BE2C (cell line): ENCODE results near the gene ATG16L1.
"Not testable (repeated sequence)": the region's sequence is repeated elsewhere in the genome, so short reads cannot be mapped to it uniquely, and the experiment has no call there.

ENCODE experiments used
- DNase-seq: peaks from one replicate; pipeline ENCODE4 v3.0.0-alpha.2; 2020
- H3K27me3 ChIP-seq: fragments of 250-450 bp; sonication (Bioruptor Pico); 2 replicates; pipeline ENCODE4 v1.5.1; 2020; ENCODE audit warnings: mild to moderate bottlenecking
- H3K36me3 ChIP-seq: fragments of 250-450 bp; sonication (Bioruptor Pico); 2 replicates; pipeline ENCODE4 v1.5.1; 2020; ENCODE audit warnings: mild to moderate bottlenecking
- H3K4me1 ChIP-seq: fragments of 250-450 bp; sonication (Bioruptor Pico); 2 replicates; pipeline ENCODE4 v1.5.1; 2020
- H3K4me3 ChIP-seq: 2 replicates; pipeline ENCODE4 v1.5.1; 2011; ENCODE audit warnings: low read depth, low read length
- H3K9me3 ChIP-seq: fragments of 250-450 bp; sonication (Bioruptor Pico); 2 replicates; pipeline ENCODE4 v1.5.1; 2020
- CTCF ChIP-seq: IDR thresholded peaks from 2 replicates; pipeline ENCODE4 v1.5.1; 2012; ENCODE audit warnings: mild to moderate bottlenecking, low read depth, low read length

ATG16L1 gene

GRCh38 chr2:233326500-233326899 is 75.0 kb downstream of the ATG16L1 start:
- TF ChIP-seq CTCF = no peak
- H3K4me3 ChIP-seq = no peak overlapping the region
- no peaks in the 10 kb centered on the region; the same call in 1 of the 2 replicates for H3K4me1 ChIP-seq

GRCh38 chr2:233328922-233329321 is 77.4 kb downstream of the ATG16L1 start:
- no peak overlapping the region for H3K4me3 ChIP-seq
- H3K27me3 ChIP-seq = no peaks in the 10 kb centered on the region
- no peak for TF ChIP-seq CTCF
- H3K36me3 ChIP-seq = no peaks in the 10 kb centered on the region
- H3K9me3 ChIP-seq = no peaks in the 10 kb centered on the region
- DNase-seq = no peak
- H3K4me1 ChIP-seq = no peaks in the 10 kb centered on the region; the same call in 1 of the 2 replicates

More at GRCh38 chr2:233326500-233326899, 75.0 kb downstream of the ATG16L1 start:
- H3K27me3 ChIP-seq = no peaks in the 10 kb centered on the region
- no peaks in the 10 kb centered on the region for H3K36me3 ChIP-seq
- no peak for DNase-seq
- no peaks in the 10 kb centered on the region for H3K9me3 ChIP-seq

GRCh38 chr2:233329489-233330135 is 78.1 kb downstream of the ATG16L1 start:
- Histone ChIP-seq H3K36me3 (no peaks in the 10 kb centered on the region), H3K4me1 (no peaks in the 10 kb centered on the region; the same call in 1 of the 2 replicates), H3K4me3 (no peak overlapping the region), H3K9me3 (no peaks in the 10 kb centered on the region), H3K27me3 (no peaks in the 10 kb centered on the region)
- TF ChIP-seq CTCF = no peak
- DNase-seq = no peak

- H3K4me1 ChIP-seq = no peaks in the 10 kb centered on the region; the same call in 1 of the 2 replicates
- H3K36me3 ChIP-seq = no peaks in the 10 kb centered on the region
- no peaks in the 10 kb centered on the region for H3K9me3 ChIP-seq
- H3K27me3 ChIP-seq = no peaks in the 10 kb centered on the region
- no peak overlapping the region for H3K4me3 ChIP-seq
- TF ChIP-seq CTCF = no peak
- DNase-seq = no peak
Observed at GRCh38 chr2:233331536-233331935, 80.1 kb downstream of the ATG16L1 start.

GRCh38 chr2:233332125-233332524 is 80.7 kb downstream of the ATG16L1 start:
- no peak overlapping the region for H3K4me3 ChIP-seq
- DNase-seq = no peak
- H3K27me3 ChIP-seq = no peaks in the 10 kb centered on the region
- no peak for TF ChIP-seq CTCF
- no peaks in the 10 kb centered on the region for H3K36me3 ChIP-seq
- no peaks in the 10 kb centered on the region for H3K9me3 ChIP-seq
- no peaks in the 10 kb centered on the region; the same call in 1 of the 2 replicates for H3K4me1 ChIP-seq

GRCh38 chr2:233334915-233335314 is 83.4 kb downstream of the ATG16L1 start:
- peaks cover 5% of the 10 kb centered on the region for H3K4me1 ChIP-seq
- no peak for DNase-seq
- H3K36me3 ChIP-seq = no peaks in the 10 kb centered on the region
- H3K4me3 ChIP-seq = no peak overlapping the region
- TF ChIP-seq CTCF = no peak
- H3K9me3 ChIP-seq = no peaks in the 10 kb centered on the region
- no peaks in the 10 kb centered on the region for H3K27me3 ChIP-seq

- not testable (repeated sequence) for H3K36me3 ChIP-seq, H3K4me3 ChIP-seq, H3K4me1 ChIP-seq, DNase-seq, H3K9me3 ChIP-seq, H3K27me3 ChIP-seq
Observed at GRCh38 chr2:233336091-233336490, 84.6 kb downstream of the ATG16L1 start.
